ENCODE results near the gene CAMK4.

The CAMK4 gene

DNA sequence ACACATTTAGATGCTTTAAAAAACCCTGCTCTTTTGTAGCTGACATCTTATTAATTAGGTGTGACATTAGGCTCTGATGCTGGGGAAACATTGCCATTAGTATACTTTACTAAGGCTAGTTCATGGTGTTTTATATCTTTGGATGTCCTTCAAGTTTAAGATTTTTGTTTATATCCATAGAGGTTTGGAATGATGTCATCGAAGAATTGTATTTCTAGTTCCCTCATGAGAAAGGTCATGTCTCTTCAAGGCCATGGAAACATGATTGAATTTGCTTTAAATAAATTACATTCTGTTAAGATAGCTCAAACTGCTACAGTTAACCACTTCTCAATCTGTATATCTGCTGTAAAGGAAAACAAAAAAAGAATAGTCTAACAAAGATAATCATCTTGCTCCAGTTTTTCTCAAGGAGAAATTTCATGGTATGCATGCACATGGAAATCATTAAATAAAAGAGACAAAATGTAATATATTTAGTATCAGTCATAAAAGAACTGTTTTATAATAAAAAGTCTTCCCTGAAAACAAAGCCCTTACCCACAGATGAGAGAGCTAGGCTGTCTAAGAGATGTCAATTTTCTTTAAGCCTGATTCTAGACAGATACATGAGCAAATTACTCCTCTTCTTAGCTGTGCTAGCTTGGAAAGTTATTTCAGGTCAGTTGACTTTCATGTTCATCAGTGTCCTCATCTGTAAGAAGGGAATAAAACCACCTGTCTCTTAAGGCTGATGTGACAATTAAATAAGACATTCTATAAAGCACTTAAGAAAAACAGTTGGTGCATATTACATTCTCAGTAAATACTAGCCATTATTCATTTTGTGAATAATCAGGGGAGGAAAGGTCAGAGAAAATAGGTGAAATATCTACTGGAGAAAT is 313.2 kb downstream of the CAMK4 start:
- DNase-seq (ENCODE audit: low read depth) = peak; percentile 61
